Measurements from ENCODE around the gene CACNB2. TPM values are rescaled to one million over a fixed set of nuclear protein-coding genes. Genes with fewer than 3 reads are reported as not detected.
A peak's percentile ranks its signal among the peaks of the same experiment; 100 is the strongest.

CACNB2 gene
- total and polyA plus RNA-seq, 4 donors = 2.8 to 14.6 (median 7.7) TPM

DNA sequence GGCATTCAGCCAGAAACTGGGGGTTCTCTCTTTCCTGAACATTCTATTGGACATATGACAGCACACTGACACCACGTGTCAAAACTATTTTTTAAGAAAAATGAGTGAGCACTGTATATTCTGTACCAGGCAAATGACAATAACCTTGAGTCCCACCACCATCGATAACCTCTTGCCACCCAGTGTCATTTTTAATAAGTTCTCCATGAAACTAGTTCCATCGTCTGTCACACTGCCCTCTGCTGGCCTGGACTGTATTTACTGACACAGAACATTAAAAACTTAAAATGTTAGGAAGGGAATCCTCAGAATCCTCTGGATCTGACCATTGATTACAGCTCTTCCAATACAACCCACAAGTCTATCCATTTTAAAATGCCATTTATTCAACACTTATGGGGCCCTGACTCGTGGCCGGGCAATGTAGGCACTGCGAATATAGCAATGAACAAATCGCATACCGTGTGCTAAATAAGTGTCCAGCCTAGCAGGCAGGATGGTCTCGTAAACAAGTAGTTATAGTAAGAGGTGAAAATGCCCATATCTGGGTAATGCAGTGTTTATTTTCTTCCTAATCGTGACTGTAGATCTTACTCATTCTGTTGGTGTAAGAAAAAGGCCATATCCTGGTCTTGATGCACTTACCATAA lies 35.9 kb upstream of the CACNB2 start:
- WGBS, 2 donors = 64 to 66% methylated on average over 10 of the region's 10 CpGs
- DNase-seq (peak; percentile 69 to 87), ATAC-seq (ENCODE audit: low FRiP score) (no peak)
- H3K4me3 ChIP-seq (ENCODE audit: low read length in 2 of 2) = peak overlapping the region in 1 of 2 donors; percentile 54
- intact Hi-C loops (cut with DNase I) = loop anchor here (2.0 to 5.0 kb wide), 4 partner anchors 113 to 257 kb away; no protein-coding TSS in a partner anchor
- H3K9me3 ChIP-seq (ENCODE audit: control insufficient read depth, low read length) = no peaks in the 10 kb centered on the region
- H3K27ac ChIP-seq (ENCODE audit: low read depth in 1 of 2, low read length in 2 of 2) = no peak overlapping the region
- H3K4me1 ChIP-seq (ENCODE audit: control insufficient read depth in 1 of 2, insufficient read depth in 2 of 2, low read length in 2 of 2) = no peaks in the 10 kb centered on the region
- no peaks in the 10 kb centered on the region for H3K36me3 ChIP-seq (ENCODE audit: control insufficient read depth in 1 of 2, insufficient read depth in 2 of 2, low read length in 1 of 2)
- H3K27me3 ChIP-seq (ENCODE audit: control insufficient read depth in 1 of 2, insufficient read depth in 2 of 2, low read length in 1 of 2) = no peaks in the 10 kb centered on the region

DNA sequence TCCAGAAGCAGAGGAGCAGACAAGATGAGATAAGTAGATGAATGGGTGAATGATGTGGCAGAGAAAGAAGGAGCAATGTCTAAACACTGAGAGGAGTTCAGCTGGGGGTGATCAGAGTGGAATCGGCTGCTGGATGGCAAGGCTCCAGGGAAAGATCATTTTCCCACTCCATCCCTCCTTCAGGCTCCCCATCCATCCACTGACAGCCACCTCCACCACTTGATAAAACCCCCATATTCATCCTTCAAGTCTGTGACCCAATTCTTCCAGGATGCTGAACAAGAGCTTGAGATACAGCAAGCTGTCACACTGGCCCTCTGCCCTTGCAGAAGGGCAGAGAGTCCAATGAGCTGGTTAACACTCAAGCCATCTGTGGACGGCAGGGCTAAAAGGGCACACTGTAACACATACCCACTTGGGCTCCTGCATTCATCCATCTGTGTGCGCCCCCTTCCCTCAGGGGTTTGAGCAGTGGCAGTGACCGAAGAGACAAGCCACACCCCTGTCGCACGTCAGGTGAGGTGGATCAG lies 30.8 kb upstream of the CACNB2 start:
- no peak for DNase-seq
- Histone ChIP-seq H3K27me3 (ENCODE audit: control insufficient read depth in 1 of 2, insufficient read depth in 2 of 2, low read length in 1 of 2) (no peaks in the 10 kb centered on the region), H3K4me1 (ENCODE audit: control insufficient read depth in 1 of 2, insufficient read depth in 2 of 2, low read length in 2 of 2) (no peaks in the 10 kb centered on the region), H3K27ac (ENCODE audit: low read depth in 1 of 2, low read length in 2 of 2) (no peak overlapping the region), H3K36me3 (ENCODE audit: control insufficient read depth in 1 of 2, insufficient read depth in 2 of 2, low read length in 1 of 2) (no peaks in the 10 kb centered on the region), H3K4me3 (ENCODE audit: low read length in 2 of 2) (no peak overlapping the region), H3K9me3 (ENCODE audit: control insufficient read depth, low read length) (no peaks in the 10 kb centered on the region)
- ATAC-seq (ENCODE audit: low FRiP score) = no peak
- WGBS, 2 donors = 87 to 89% methylated on average over 6 of the region's 6 CpGs
- intact Hi-C loops (cut with DNase I) = no loop called here

DNA sequence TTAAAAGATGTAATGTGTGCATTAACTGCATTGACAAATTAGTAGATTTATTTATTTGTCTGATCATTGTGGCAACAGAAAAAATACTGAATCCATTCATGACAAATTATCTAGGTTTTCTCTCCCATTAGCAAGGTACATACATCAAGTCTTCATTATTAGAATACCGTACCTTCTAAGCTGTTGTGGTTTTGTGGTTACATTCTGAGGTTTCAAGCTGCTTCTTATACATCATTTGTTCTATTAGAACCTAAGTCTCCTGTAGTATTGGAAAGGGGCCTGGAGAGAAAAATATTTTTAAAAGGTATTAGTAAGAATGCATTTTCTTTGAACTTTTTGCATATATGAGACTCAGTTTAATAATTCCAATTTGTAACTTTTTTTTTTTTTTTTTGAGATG lies 26.3 kb upstream of the CACNB2 start:
- WGBS, 2 donors = 90% methylated on average over 1 of the region's 1 CpG
- DNase-seq (no peak), ATAC-seq (ENCODE audit: low FRiP score) (no peak)
- H3K27me3 ChIP-seq (ENCODE audit: control insufficient read depth in 1 of 2, insufficient read depth in 2 of 2, low read length in 1 of 2) = no peaks in the 10 kb centered on the region
- no peaks in the 10 kb centered on the region for H3K9me3 ChIP-seq (ENCODE audit: control insufficient read depth, low read length)
- H3K27ac ChIP-seq (ENCODE audit: low read depth in 1 of 2, low read length in 2 of 2) = no peak overlapping the region
- H3K4me1 ChIP-seq (ENCODE audit: control insufficient read depth in 1 of 2, insufficient read depth in 2 of 2, low read length in 2 of 2) = no peaks in the 10 kb centered on the region
- intact Hi-C loops (cut with DNase I) = no loop called here
- no peak overlapping the region for H3K4me3 ChIP-seq (ENCODE audit: low read length in 2 of 2)
- no peaks in the 10 kb centered on the region for H3K36me3 ChIP-seq (ENCODE audit: control insufficient read depth in 1 of 2, insufficient read depth in 2 of 2, low read length in 1 of 2)

DNA sequence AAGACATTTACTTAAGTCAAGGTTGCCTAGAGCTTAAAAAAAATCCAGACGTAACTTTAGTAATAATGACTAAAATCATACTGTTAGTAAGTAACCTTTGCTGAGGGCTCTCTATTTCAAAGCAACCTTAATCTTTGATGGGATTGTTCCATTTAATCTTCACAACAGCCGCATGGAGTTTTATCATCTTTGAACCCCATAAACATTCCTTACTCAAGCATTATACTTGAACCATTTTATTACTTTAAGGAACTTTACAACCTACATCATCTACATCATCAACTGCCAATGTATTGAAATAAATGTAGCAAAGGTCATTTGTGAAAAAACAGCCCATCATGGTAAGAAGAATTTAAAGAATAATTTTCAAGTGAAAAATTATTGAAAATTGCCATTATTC lies 22.9 kb upstream of the CACNB2 start:
- no peak for ATAC-seq (ENCODE audit: low FRiP score)
- DNase-seq = no peak
- intact Hi-C loops (cut with DNase I) = no loop called here
- no peaks in the 10 kb centered on the region for H3K4me1 ChIP-seq (ENCODE audit: control insufficient read depth in 1 of 2, insufficient read depth in 2 of 2, low read length in 2 of 2)
- no peak overlapping the region for H3K27ac ChIP-seq (ENCODE audit: low read depth in 1 of 2, low read length in 2 of 2)
- H3K36me3 ChIP-seq (ENCODE audit: control insufficient read depth in 1 of 2, insufficient read depth in 2 of 2, low read length in 1 of 2) = no peaks in the 10 kb centered on the region
- no peak overlapping the region for H3K4me3 ChIP-seq (ENCODE audit: low read length in 2 of 2)
- H3K27me3 ChIP-seq (ENCODE audit: control insufficient read depth in 1 of 2, insufficient read depth in 2 of 2, low read length in 1 of 2) = no peaks in the 10 kb centered on the region
- WGBS, 2 donors = 86 to 93% methylated on average over 2 of the region's 2 CpGs
- H3K9me3 ChIP-seq (ENCODE audit: control insufficient read depth, low read length) = no peaks in the 10 kb centered on the region

DNA sequence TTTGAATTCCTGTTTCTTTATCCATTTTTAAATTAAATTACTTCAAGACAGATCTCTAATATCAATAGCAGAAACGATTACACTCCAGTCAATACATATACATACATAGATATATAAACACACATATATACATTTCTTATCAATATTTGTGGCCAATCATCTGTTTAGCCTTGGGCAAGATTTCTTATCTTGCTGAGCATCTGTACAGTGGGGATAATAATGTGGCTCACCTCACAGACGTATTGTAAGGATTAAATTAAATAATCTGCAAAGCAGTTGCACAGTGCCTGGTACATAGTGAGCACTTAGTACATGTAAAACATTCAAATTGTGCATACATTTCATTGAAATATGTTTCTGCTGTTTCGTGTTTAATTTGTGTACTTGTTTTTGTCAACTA lies 17.5 kb upstream of the CACNB2 start:
- 92 to 95% methylated on average over 3 of the region's 3 CpGs for WGBS, 2 donors
- Histone ChIP-seq H3K27ac (ENCODE audit: low read depth in 1 of 2, low read length in 2 of 2) (no peak overlapping the region), H3K4me1 (ENCODE audit: control insufficient read depth in 1 of 2, insufficient read depth in 2 of 2, low read length in 2 of 2) (no peaks in the 10 kb centered on the region), H3K27me3 (ENCODE audit: control insufficient read depth in 1 of 2, insufficient read depth in 2 of 2, low read length in 1 of 2) (no peaks in the 10 kb centered on the region), H3K9me3 (ENCODE audit: control insufficient read depth, low read length) (no peaks in the 10 kb centered on the region), H3K4me3 (ENCODE audit: low read length in 2 of 2) (no peak overlapping the region), H3K36me3 (ENCODE audit: control insufficient read depth in 1 of 2, insufficient read depth in 2 of 2, low read length in 1 of 2) (no peaks in the 10 kb centered on the region)
- no peak for DNase-seq
- intact Hi-C loops (cut with DNase I) = no loop called here
- ATAC-seq (ENCODE audit: low FRiP score) = no peak

DNA sequence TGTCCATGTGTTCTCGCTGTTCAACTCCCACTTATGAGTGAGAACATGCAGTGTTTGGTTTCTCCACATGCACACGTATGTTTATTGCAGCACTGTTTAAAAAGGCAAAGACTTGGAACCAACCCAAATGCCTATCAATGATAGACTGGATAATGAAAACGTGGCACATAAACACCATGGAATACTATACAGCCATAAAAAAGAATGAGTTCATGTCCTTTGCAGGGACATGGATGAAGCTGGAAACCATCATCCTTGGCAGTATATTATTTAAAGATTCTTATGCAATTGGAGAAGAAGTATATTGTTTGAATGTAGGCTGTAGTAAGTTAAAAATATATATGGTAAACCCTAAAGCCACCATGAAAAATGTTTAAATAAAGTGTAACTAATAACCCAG lies 7.2 kb upstream of the CACNB2 start:
- Histone ChIP-seq H3K9me3 (ENCODE audit: control insufficient read depth, low read length) (no peaks in the 10 kb centered on the region), H3K36me3 (ENCODE audit: control insufficient read depth in 1 of 2, insufficient read depth in 2 of 2, low read length in 1 of 2) (no peaks in the 10 kb centered on the region), H3K4me3 (ENCODE audit: low read length in 2 of 2) (no peak overlapping the region), H3K27ac (ENCODE audit: low read depth in 1 of 2, low read length in 2 of 2) (no peak overlapping the region), H3K4me1 (ENCODE audit: control insufficient read depth in 1 of 2, insufficient read depth in 2 of 2, low read length in 2 of 2) (no peaks in the 10 kb centered on the region), H3K27me3 (ENCODE audit: control insufficient read depth in 1 of 2, insufficient read depth in 2 of 2, low read length in 1 of 2) (no peaks in the 10 kb centered on the region)
- no peak for DNase-seq
- intact Hi-C loops (cut with DNase I) = no loop called here
- ATAC-seq (ENCODE audit: low FRiP score) = no peak
- 83 to 87% methylated on average over 3 of the region's 3 CpGs for WGBS, 2 donors

DNA sequence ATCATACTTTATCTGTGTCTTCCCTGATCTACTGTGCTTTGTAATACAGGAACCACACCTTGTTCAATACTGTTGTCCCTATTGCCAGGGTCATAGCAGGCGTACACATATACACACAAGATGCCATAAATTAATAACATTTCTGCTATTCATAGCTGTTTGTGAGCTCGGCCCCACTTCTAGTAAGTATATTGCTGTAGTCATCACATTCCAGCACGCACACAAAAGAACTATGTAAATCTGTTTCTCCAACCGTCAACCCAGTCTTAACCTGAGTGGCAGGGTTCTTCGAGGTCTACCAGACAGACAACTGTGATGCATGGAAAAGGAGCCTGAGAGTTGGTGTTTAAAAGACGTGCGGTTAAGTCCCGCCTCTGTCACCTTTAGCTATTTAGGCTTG lies 5.7 kb upstream of the CACNB2 start:
- no peaks in the 10 kb centered on the region for H3K27me3 ChIP-seq (ENCODE audit: control insufficient read depth in 1 of 2, insufficient read depth in 2 of 2, low read length in 1 of 2)
- ATAC-seq (ENCODE audit: low FRiP score) (no peak), DNase-seq (no peak)
- 68 to 75% methylated on average over 8 of the region's 8 CpGs for WGBS, 2 donors
- H3K36me3 ChIP-seq (ENCODE audit: control insufficient read depth in 1 of 2, insufficient read depth in 2 of 2, low read length in 1 of 2) = no peaks in the 10 kb centered on the region
- no peak overlapping the region for H3K27ac ChIP-seq (ENCODE audit: low read depth in 1 of 2, low read length in 2 of 2)
- intact Hi-C loops (cut with DNase I) = no loop called here
- no peaks in the 10 kb centered on the region for H3K9me3 ChIP-seq (ENCODE audit: control insufficient read depth, low read length)
- no peak overlapping the region for H3K4me3 ChIP-seq (ENCODE audit: low read length in 2 of 2)
- H3K4me1 ChIP-seq (ENCODE audit: control insufficient read depth in 1 of 2, insufficient read depth in 2 of 2, low read length in 2 of 2) = no peaks in the 10 kb centered on the region

DNA sequence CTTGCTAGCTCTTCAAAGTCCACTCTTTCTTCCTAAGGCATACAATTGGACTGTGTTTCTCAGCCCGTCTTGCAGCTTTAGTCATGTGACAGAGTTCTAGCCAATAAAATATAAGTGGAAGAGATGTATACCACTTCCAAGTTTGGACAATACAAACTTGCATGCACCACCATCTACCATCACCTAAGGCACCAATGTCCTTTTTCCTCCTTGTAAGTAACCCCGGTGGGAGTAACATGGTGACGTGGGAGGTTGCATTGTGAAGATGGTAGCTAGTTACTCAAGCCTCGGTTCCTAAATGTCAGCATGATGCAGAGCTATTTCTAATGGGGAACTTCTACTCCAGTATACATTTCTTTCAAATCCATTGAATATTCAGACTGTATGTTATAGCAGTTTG lies 5.3 kb upstream of the CACNB2 start:
- intact Hi-C loops (cut with DNase I) = no loop called here
- Histone ChIP-seq H3K9me3 (ENCODE audit: control insufficient read depth, low read length) (no peaks in the 10 kb centered on the region), H3K4me1 (ENCODE audit: control insufficient read depth in 1 of 2, insufficient read depth in 2 of 2, low read length in 2 of 2) (no peaks in the 10 kb centered on the region), H3K36me3 (ENCODE audit: control insufficient read depth in 1 of 2, insufficient read depth in 2 of 2, low read length in 1 of 2) (no peaks in the 10 kb centered on the region), H3K27ac (ENCODE audit: low read depth in 1 of 2, low read length in 2 of 2) (no peak overlapping the region), H3K27me3 (ENCODE audit: control insufficient read depth in 1 of 2, insufficient read depth in 2 of 2, low read length in 1 of 2) (no peaks in the 10 kb centered on the region), H3K4me3 (ENCODE audit: low read length in 2 of 2) (no peak overlapping the region)
- ATAC-seq (ENCODE audit: low FRiP score) (no peak), DNase-seq (no peak)
- WGBS, 2 donors = 87 to 88% methylated on average over 4 of the region's 4 CpGs

DNA sequence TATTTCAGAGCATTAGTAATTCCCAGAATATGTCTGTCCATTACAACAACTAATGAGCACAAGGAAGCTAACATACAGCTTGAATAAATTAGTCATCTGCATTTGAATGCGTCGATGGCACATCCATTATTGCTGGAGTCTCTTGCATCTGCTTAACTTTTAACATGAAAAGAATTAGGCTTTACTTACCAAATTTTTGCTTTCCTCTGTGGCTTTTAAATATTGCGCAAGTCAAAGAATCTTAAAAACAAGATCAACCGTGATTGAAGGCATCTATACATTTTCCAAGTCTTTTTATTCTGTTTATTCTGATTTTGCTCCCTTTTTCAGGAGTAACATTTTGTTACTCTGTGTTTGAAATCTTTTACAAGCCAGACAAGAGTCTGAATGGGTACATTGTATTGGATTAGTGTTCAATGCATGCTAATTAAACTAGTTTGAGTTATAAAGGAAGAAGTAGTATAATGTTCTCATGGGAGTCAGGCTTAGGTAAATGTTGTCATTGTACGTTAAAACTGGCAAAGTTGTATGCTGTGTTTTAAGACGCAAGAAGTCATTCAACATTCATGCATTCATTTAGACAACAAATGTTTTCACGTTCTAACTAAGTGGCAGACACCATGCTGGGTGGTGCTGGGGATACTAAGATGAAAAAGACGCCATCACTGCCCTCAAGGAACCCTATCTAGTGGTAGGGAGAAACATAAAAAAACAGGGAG lies 4.0 kb upstream of the CACNB2 start:
- H3K27me3 ChIP-seq (ENCODE audit: control insufficient read depth in 1 of 2, insufficient read depth in 2 of 2, low read length in 1 of 2) = no peaks in the 10 kb centered on the region
- H3K27ac ChIP-seq (ENCODE audit: low read depth in 1 of 2, low read length in 2 of 2) = no peak overlapping the region
- no peak overlapping the region for H3K4me3 ChIP-seq (ENCODE audit: low read length in 2 of 2)
- no peaks in the 10 kb centered on the region for H3K4me1 ChIP-seq (ENCODE audit: control insufficient read depth in 1 of 2, insufficient read depth in 2 of 2, low read length in 2 of 2)
- intact Hi-C loops (cut with DNase I) = no loop called here
- no peaks in the 10 kb centered on the region for H3K9me3 ChIP-seq (ENCODE audit: control insufficient read depth, low read length)
- ATAC-seq (ENCODE audit: low FRiP score) (no peak), DNase-seq (no peak)
- no peaks in the 10 kb centered on the region for H3K36me3 ChIP-seq (ENCODE audit: control insufficient read depth in 1 of 2, insufficient read depth in 2 of 2, low read length in 1 of 2)
- WGBS, 2 donors = 78 to 79% methylated on average over 8 of the region's 8 CpGs

Measured in aorta (tissue), 5 donors.